Panc1 (cell line): ENCODE data around the gene VAPA. TPM values are rescaled to one million over a fixed set of nuclear protein-coding genes. Genes with fewer than 3 reads are reported as not detected.

ENCODE experiments used
- ATAC-seq: fragments of 200-7000 bp; cut with Tn5 transposase; 2 replicates; pipeline ENCODE4 v1.9.1; 2020; ENCODE audit warnings: mild to moderate bottlenecking, moderate library complexity
- BruUV-seq: library from RNA; stranded (reverse); fragments of 400-500 nt; replicated peaks from 2 replicates; lab custom pipeline; 2021; lab: Mats Ljungman, UMichigan
- CTCF ChIA-PET: fragments of 300-600 bp; sonication (Branson Sonifier 250); formaldehyde crosslinking; loops from one replicate; lab custom pipeline; 2022; ENCODE audit warnings: antibody characterized with exemption; lab: Charles Lee
- POLR2A ChIA-PET: fragments of 300-600 bp; sonication (Branson Sonifier 250); formaldehyde crosslinking; loops from one replicate; lab custom pipeline; 2022; ENCODE audit warnings: antibody characterized with exemption; lab: Charles Lee
- DNase-seq: peaks from one replicate; pipeline ENCODE4 v3.0.0-alpha.2; 2010; ENCODE audit warnings: low read depth, low spot score
- H3K27ac ChIP-seq: 2 replicates; pipeline ENCODE4 v1.5.1; 2011; ENCODE audit warnings: mild to moderate bottlenecking, low read length, inconsistent platforms
- H3K27me3 ChIP-seq: fragments of 200-500 bp; sonication (Bioruptor generic); 2 replicates; pipeline ENCODE4 v1.6.0; 2014; ENCODE audit warnings: low read length, inconsistent platforms; ENCODE audit not compliant: control insufficient read depth, insufficient read depth
- H3K36me3 ChIP-seq: fragments of 200-500 bp; sonication (Bioruptor generic); 2 replicates; pipeline ENCODE4 v1.5.1; 2014; ENCODE audit warnings: inconsistent platforms, mild to moderate bottlenecking, low read length, moderate library complexity; ENCODE audit not compliant: control insufficient read depth, insufficient read depth
- H3K4me1 ChIP-seq: 2 replicates; pipeline ENCODE4 v1.5.1; 2011; ENCODE audit warnings: inconsistent platforms, mild to moderate bottlenecking, low read length, moderate library complexity; ENCODE audit not compliant: control insufficient read depth, insufficient read depth
- H3K4me3 ChIP-seq, 2 experiments: 2 replicates each; pipeline ENCODE4 v1.5.1; 2011 to 2012; ENCODE audit warnings: low read depth in 2 of 2, low read length in 2 of 2, mild to moderate bottlenecking in 2 of 2, inconsistent platforms in 1 of 2, moderate library complexity in 1 of 2
- H3K9me3 ChIP-seq: fragments of 200-500 bp; sonication (Bioruptor generic); 2 replicates; pipeline ENCODE4 v1.5.1; 2014; ENCODE audit warnings: low read depth, mild to moderate bottlenecking, inconsistent platforms, low read length, moderate library complexity; ENCODE audit not compliant: control insufficient read depth, insufficient read depth
- POLR2AphosphoS5 ChIP-seq: IDR thresholded peaks from 2 replicates; pipeline ENCODE4 v1.6.1; 2012; ENCODE audit warnings: mild to moderate bottlenecking, low read depth, low read length, moderate library complexity
- SIN3A ChIP-seq: IDR thresholded peaks from 2 replicates; pipeline ENCODE4 v1.6.1; 2012; ENCODE audit warnings: low read depth, mild to moderate bottlenecking, low read length, moderate library complexity, borderline replicate concordance; ENCODE audit not compliant: insufficient read depth
- TCF7L2 ChIP-seq: IDR thresholded peaks from 2 replicates; pipeline ENCODE4 v1.6.1; 2011; ENCODE audit warnings: mild to moderate bottlenecking, low read depth, low read length, inconsistent platforms
- in situ Hi-C: cut with HindIII; loops from 2 replicates; pipeline ENCODE4 v1.10.0; 2016; ENCODE audit warnings: low sequenced_read_pairs, low pct_unique_long_range_greater_than_20kb
- intact Hi-C: fragments of 100-400 bp; cut with micrococcal nuclease; formaldehyde crosslinking; loops from one replicate; pipeline ENCODE4 v1.10.0; 2022; ENCODE audit not compliant: unreplicated experiment
- total RNA-seq: library from RNA; stranded (reverse); gene quantifications from one replicate; pipeline ENCODE4 v1.2.1, GENCODE V29; 2021; ENCODE audit not compliant: unreplicated experiment
- TF ChIP-seq, protein P1 (sequence below): fragments of 450-650 bp; IDR thresholded peaks from 2 replicates; pipeline ENCODE4 v1.5.1; 2017; ENCODE audit warnings: mild to moderate bottlenecking
- TF ChIP-seq, protein P2 (sequence below), 2 experiments: IDR thresholded peaks; 2 replicates each; pipeline ENCODE4 v1.6.1; 2011 to 2012; ENCODE audit warnings: low read depth in 2 of 2, control low read depth in 1 of 2, low read length in 1 of 2, mild to moderate bottlenecking in 1 of 2, moderate library complexity in 1 of 2; ENCODE audit not compliant: insufficient read depth in 1 of 2

Gene VAPA
- total RNA-seq, 1 experiment from 2014 or later, result 228 TPM

DNA sequence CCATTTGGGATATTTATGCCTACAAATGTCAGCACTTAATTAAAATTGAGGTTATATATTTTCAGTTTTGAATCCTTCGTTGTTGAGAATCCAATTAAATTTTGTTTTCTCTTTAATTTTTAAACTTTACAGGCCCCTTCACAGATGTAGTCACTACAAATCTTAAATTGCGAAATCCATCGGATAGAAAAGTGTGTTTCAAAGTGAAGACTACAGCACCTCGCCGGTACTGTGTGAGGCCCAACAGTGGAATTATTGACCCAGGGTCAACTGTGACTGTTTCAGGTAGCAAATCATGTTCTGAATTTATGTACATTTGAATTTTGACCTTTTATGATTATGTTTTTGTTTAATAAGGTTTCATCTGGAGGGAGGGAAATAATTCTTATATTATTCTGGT is 17.9 kb downstream of the VAPA start:
- ChIA-PET POLR2A (no interaction called here), CTCF (no interaction called here)
- Histone ChIP-seq H3K36me3 (peaks cover 7% of the 10 kb centered on the region; the same call in 1 of the 2 replicates), H3K4me3 (no peak overlapping the region), H3K4me1 (peaks cover 29% of the 10 kb centered on the region), H3K9me3 (no peaks in the 10 kb centered on the region), H3K27ac (no peak overlapping the region), H3K27me3 (no peaks in the 10 kb centered on the region)
- in situ Hi-C loops, result no loop called here
- intact Hi-C loops, result no loop called here
- TF ChIP-seq, protein P1, sequence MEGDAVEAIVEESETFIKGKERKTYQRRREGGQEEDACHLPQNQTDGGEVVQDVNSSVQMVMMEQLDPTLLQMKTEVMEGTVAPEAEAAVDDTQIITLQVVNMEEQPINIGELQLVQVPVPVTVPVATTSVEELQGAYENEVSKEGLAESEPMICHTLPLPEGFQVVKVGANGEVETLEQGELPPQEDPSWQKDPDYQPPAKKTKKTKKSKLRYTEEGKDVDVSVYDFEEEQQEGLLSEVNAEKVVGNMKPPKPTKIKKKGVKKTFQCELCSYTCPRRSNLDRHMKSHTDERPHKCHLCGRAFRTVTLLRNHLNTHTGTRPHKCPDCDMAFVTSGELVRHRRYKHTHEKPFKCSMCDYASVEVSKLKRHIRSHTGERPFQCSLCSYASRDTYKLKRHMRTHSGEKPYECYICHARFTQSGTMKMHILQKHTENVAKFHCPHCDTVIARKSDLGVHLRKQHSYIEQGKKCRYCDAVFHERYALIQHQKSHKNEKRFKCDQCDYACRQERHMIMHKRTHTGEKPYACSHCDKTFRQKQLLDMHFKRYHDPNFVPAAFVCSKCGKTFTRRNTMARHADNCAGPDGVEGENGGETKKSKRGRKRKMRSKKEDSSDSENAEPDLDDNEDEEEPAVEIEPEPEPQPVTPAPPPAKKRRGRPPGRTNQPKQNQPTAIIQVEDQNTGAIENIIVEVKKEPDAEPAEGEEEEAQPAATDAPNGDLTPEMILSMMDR, result no peak
- TF ChIP-seq TCF7L2, result no peak
- TF ChIP-seq, protein P2, sequence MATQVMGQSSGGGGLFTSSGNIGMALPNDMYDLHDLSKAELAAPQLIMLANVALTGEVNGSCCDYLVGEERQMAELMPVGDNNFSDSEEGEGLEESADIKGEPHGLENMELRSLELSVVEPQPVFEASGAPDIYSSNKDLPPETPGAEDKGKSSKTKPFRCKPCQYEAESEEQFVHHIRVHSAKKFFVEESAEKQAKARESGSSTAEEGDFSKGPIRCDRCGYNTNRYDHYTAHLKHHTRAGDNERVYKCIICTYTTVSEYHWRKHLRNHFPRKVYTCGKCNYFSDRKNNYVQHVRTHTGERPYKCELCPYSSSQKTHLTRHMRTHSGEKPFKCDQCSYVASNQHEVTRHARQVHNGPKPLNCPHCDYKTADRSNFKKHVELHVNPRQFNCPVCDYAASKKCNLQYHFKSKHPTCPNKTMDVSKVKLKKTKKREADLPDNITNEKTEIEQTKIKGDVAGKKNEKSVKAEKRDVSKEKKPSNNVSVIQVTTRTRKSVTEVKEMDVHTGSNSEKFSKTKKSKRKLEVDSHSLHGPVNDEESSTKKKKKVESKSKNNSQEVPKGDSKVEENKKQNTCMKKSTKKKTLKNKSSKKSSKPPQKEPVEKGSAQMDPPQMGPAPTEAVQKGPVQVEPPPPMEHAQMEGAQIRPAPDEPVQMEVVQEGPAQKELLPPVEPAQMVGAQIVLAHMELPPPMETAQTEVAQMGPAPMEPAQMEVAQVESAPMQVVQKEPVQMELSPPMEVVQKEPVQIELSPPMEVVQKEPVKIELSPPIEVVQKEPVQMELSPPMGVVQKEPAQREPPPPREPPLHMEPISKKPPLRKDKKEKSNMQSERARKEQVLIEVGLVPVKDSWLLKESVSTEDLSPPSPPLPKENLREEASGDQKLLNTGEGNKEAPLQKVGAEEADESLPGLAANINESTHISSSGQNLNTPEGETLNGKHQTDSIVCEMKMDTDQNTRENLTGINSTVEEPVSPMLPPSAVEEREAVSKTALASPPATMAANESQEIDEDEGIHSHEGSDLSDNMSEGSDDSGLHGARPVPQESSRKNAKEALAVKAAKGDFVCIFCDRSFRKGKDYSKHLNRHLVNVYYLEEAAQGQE (IDR thresholded peaks at IDR 0.05; ENCODE audit: insufficient read depth in 1 of 2, low read depth in 2 of 2, low read length in 1 of 2), result no peak
- TF ChIP-seq POLR2AphosphoS5, result no peak
- no peak for TF ChIP-seq SIN3A
- no TSS peak for BruUV-seq
- DNase-seq, result no peak
- ATAC-seq, result no peak

DNA sequence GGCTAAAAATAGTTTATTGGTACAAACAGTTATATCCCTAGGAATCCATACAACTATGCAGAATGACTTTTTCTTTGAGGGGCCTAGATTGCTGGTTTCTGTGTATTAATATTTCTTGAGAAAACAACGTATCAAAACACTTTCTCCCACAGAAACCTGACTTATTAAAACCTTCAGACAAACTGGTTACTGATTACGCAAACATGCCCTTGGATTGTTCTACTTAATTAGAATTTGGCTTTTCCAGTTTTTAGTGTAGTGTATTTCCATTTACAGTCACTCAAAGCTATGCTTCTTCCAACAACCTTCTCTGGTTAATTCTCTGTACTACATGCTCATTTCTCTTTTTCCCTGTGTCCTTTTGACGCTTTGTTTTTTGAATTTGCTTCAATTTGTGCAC is 20.0 kb downstream of the VAPA start:
- ChIA-PET POLR2A (no interaction called here), CTCF (no interaction called here)
- Histone ChIP-seq H3K36me3 (peaks cover 25% of the 10 kb centered on the region), H3K4me3 (no peak overlapping the region), H3K27ac (no peak overlapping the region), H3K27me3 (no peaks in the 10 kb centered on the region), H3K9me3 (no peaks in the 10 kb centered on the region), H3K4me1 (peaks cover 8% of the 10 kb centered on the region; the same call in 1 of the 2 replicates)
- no peak for TF ChIP-seq SIN3A
- ATAC-seq (no peak), DNase-seq (no peak)
- BruUV-seq, result no TSS peak
- in situ Hi-C loops, result no loop called here
- intact Hi-C loops, result no loop called here

DNA sequence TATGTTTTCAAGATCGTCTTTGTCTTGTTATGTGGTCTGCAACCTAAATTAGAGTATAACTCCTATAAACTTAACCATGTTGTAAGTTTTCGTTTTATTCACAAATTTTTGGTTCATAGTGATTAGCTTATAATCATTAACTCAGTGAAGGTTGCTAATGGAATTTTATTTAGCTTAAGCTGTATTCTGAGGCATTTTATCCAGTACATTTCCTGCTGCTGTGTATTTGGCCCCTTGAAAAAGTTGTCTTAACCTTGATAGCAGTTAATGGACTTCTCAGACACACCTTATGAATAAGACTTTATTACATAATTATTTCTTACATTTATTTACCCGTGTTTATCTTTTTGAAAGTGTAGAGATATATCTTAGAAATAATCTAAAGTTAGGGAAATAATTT is 20.5 kb downstream of the VAPA start:
- BruUV-seq, result no TSS peak
- ChIA-PET CTCF (no interaction called here), POLR2A (no interaction called here)
- no peaks in the 10 kb centered on the region for H3K9me3 ChIP-seq
- TF ChIP-seq, protein P1, result no peak
- no peak for TF ChIP-seq POLR2AphosphoS5
- TF ChIP-seq SIN3A, result no peak
- TF ChIP-seq TCF7L2, result no peak
- TF ChIP-seq, protein P2 (IDR thresholded peaks at IDR 0.05; ENCODE audit: insufficient read depth in 1 of 2, low read depth in 2 of 2, low read length in 1 of 2), result no peak
- no peak overlapping the region for H3K27ac ChIP-seq
- DNase-seq (no peak), ATAC-seq (no peak)
- H3K36me3 ChIP-seq, result peaks cover 25% of the 10 kb centered on the region
- H3K4me3 ChIP-seq, result no peak overlapping the region
- H3K4me1 ChIP-seq, result peaks cover 5% of the 10 kb centered on the region; the same call in 1 of the 2 replicates
- H3K27me3 ChIP-seq, result no peaks in the 10 kb centered on the region
- in situ Hi-C loops (no loop called here), intact Hi-C loops (no loop called here)
